ENCODE measurements around the gene CHRM4. TPM values are rescaled to one million over a fixed set of nuclear protein-coding genes. Genes with fewer than 3 reads are reported as not detected.

Gene CHRM4
- polyA plus RNA-seq, 3 donors, result 0.16 to 0.34 (median 0.28) TPM

DNA sequence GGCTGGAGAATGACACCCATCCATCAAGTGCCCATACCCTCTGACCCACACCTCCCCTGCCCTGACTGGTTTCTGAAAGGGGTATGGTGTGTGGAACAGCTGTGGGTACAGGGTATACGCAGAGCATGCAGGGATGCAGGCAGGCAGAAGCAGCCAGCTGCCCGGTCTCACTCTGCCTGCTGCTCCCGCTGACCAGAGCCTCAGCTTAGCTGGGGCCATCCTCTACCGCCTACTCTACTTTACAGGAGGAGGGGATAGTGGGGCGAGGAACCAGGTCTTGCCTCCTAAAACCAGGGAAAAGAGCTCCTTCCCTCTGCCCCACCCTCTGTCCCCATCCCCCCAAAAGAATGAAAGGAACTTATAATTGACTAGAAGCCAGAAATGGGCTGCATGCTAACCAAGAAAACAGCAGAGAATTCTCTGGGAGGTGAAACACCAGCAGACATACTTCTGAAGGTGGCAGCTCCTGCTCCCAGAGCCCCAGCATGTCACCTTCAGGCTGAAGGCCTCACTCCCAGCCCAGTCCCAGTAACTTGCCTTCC lies 13.0 kb upstream of the CHRM4 start:
- no peak for DNase-seq

DNA sequence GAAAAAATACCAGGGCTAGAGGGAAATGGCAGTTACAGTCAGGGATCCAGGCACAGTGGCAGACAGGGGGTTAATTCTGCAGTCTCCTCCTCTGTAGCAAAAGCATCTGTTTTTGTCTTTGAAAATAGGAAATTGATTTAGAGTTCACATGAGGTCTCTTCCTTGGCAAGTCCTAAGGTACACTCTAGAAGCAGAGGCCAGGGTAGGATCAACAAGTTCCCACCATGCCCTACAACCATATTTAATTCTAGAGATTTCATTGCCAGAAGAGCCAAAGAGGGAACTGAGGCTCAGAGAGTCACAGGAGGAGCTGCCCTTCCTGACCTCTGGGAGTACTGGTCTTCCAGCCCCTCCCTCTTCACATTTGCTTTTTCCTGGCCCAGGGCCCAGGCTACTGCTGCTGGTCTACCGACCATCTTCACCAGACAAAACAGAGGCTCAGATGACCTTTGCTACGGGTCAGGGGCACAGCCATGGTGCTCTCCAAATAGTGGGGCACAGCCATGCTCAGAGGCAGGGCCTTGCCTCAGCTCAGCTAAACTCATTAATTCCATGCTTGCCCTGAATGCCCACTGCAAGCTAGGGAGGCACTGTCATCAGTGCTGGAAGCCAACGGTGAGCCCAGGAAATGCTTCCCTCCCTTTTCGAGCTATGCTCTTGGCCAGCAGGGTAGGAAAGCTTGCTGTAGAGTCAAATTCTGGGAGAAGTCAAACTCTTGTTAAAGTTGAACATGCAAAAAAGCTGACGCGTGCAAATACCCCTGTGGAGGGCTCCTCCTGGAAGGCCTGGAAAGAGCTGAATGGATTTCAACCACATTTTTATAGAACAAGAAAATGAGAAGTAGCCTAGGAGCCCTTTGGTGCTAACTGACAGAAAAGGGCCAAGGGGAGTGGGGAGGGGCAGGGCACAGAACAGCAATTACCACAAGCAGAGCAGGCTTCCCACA lies 11.7 kb upstream of the CHRM4 start:
- no peak for DNase-seq

DNA sequence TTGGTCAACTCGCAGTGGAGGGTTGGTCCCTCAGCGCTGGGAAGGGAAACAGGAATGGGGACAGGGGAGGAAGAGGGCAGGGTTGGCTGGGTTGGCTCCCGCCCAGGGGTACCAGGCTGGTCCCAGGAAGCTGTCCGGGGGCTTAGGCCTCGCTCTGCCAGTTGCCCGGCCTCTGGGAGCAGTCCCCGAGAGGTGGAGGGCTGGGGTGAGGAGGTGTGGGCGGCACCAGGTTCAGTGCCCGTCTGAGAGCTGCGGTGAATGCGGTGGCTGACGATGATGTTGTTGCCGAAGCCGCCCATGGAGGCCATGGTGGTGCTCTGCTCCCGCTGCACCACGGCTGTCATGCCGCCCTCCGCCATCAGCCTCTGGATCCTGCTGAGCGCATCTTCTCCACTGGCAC lies 6.0 kb upstream of the CHRM4 start:
- no peak for DNase-seq

DNA sequence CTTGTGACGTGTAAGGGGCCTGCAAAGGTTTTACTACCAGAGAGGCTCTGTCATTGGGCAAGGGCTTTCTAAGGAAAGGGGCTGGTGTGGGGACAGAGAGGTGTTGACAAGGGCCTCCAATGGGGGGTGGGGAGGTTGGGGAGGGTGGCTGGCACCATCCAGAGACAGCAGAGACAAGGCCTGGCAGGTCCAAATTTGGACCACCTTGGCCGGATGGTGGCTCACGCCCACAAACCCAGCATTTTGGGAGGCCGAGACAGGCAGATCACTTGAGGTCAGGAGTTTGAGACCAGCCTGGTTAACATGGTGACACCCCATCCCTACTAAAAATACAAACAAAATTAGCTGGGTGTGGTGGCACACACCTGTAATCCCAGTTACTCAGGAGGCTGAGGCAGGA lies 2.2 kb upstream of the CHRM4 start:
- no peak for DNase-seq

DNA sequence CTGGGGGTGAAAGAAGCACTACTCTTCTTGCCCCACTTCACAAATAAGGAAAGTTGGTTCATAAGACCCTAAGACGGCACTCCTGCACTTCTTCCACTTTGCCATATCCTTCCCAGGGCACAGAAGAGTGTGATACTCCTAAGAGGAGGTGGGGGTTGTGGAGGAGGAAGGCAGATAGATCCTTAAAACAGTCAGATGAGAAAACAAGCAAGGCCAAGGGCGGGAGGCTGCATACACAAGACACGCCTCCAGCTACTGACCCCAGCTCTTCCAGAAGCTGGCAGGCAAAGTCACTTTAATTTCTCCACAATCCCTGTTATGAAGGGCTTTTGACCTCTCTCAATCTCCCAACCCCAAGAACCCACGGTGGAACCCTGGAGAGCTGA lies 1.6 kb upstream of the CHRM4 start:
- no peak for DNase-seq

DNA sequence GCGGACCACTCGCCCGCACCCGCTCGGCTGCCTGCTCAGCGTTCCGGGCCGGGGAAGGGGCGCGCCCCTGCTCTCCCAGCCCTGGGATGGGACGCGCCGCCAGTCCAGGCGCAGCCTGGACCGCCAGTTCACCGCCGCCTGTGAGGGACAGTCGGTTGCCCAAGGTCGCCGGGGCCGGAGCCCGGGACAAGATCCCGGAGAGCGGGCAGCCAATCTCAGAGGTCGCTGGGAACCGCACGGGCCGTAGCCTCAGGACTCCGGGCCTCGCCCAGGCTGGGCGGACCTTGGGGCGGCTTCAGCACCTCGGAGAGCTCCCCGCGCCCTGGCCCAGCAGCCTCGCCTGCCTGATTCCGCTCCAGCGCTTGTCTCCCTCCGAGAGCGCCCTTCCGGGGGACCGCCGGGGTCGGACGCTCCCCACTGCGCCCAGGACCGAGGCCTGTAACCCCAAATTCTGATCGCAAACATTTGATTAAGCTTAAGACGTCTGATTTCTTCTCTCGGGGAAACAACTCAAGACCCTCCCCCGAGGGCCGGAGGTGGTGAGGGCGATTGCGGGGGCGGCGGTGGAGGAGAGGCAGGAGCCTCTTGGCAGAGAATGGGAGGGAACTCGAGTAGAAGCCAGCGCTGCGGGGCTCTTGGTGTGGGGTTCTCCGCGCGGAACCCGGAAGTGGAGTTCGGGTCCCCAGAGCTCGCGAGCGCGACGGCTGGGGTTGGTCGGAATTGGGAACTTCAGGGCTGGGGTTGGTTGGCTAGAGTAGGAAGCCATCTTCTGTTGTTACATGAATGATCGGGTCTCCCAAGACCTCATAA lies 1.1 kb upstream of the CHRM4 start:
- peak; percentile 86 for DNase-seq

DNA sequence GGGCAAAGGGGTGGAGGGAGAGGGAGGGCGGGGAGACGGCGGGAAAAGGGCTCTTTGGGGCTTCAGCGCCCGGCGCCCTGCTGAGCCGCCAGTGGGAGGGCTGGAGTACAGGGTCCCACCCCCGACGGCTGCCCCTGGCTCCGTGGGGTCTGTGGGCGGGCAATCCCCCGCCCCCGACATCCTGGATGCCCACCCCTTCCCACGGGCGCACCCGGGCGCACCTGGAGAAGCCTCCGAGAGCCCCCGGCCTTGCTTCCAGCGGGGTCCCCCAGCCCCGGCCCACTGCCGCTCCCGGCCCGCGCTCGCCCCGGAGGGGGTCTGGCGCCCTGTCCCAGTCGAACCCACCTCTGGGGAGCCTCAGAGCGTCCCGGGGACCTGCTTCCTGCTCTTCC lies 394 bp downstream of the CHRM4 start:
- no peak for DNase-seq

DNA sequence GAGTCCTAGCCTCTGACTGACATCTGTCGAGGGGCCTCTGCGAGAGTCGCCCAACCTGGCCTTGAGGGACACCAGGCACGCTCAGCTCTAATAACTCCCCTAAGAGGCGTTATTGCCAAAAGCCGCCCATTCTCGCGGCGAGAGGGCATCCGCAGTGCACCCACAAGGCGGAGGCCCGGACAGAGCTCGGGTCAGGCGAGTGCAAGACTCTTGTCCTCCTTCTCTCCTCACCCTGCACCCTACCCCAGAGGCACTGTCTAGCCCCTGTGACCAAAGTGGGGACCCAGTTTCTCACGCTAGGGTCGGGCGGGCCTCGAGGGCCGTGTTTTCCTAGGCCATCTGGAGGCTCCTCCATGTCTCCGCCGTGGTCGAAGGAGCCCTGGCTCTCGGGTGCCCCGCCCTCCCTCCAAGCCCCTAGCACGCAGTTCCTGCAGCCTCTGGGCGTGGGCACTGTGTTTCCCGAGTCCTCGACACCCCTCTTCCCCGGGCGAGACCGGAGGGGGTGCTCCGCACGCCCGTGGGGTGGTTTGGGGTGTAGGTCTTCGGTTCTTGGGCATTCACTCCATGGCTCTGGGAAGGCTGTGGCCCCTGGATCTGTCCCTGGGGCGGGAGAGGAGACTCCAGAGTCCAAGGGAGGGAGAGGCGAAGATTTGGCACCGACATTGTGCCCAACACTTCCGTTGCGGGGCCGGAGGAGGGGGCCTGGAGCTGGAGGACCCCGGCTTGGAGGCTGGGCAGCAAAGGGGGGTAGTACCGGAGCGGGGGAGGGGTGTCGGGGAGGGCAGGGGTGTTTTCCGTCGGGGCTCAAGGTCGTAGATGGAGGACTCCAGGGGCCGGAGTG lies 1.0 kb downstream of the CHRM4 start:
- no peak for DNase-seq

GRCh38 chr11:46389450-46390330 lies 1.9 kb downstream of the CHRM4 start:
- DNase-seq, result no peak

DNA sequence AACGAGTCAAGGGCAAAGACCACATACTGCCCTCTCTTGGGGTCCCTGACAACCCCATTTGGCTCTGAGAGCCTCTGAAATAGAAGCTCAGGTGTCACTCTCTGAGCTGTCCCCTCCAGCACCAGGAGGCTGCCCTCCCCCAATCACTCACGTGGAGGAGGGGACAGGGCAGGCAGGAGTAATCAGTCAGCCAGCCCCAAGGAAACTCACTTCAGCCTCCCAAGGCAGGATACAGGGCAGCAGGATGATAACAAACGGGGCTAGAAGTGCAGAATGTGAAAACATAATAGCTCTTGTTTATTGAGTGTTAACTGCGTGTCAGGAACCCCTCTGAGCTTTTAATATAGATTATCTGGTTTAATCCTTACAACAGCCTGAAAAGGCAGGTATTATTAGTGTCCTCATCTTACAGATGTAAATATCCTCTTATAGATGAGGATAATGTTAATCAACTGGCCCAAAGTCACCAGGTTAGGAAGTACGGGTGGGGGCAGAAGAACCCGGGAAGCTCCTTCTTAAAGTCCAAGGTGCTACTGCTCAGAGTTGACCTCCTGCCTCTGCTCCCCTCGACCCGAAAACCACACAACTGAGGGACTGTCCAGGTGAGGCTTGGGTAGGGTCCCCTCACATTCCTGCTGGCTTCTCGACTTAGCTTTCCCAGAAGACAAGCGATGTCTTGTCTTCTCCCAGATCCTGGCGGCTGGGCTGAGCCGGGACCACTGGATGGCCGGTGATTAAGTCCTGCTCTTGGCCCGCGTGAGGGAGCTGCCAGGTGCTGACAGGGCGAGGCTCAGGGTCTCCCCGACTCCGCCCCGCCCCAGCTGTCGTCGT lies 2.7 kb downstream of the CHRM4 start:
- DNase-seq, result no peak

DNA sequence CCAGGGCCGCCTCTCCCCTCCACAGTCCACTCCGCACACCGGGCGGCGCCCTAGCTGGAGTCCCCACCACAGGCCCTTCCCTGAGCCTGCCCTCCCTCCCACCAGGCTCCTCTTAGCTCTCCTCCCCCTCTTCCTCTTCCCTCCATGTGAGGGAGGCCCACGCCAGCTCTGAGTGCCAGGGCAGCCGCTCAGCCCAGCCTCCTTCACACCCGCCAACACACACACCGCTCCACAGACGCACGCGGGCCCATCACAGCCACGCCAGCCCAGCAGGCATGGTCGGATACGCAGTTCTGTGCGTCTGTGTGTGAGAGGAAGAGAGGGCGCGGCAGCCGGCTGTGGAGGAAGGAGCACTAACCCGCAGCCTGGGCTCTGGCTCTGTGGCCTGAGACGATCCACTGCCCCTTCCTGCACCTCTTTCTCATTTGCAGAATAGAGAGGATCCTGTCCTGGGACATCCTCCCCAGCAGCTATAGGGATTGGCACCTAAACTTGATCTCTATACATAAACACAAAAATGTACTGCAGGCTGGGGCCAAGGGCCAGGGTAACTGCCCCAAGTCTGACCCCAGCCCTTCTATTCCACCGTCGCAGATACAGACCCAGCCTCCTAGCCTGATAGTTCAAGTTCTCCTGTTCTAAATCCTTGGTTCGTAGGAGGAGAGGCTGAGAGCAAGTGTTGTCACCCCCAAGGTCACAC lies 3.5 kb downstream of the CHRM4 start:
- DNase-seq, result no peak

- no peak for DNase-seq
These were observed 4.1 kb downstream of the CHRM4 start for GRCh38 chr11:46387456-46387855.

DNA sequence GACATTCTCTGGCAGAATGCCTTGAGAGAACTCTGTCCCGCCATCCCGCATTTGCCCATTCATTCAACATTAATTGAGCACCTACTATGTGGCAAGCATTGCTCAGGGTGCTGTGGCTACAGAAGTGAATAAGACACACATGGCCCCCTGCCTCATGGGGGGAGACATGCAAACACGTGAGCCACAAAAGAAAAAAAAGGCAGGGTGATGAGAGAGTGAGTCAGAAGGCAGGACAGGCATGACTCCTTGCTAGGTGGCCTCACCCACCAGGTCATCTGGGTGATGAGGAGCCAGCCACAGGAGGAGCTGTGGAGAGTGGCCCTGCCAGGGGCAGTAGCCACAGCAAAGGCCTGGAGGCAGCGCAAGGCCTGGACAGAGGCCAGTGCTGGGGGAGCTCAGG lies 4.9 kb downstream of the CHRM4 start:
- no peak for DNase-seq

GRCh38 chr11:46386005-46386578 lies 5.5 kb downstream of the CHRM4 start:
- DNase-seq, result no peak

DNA sequence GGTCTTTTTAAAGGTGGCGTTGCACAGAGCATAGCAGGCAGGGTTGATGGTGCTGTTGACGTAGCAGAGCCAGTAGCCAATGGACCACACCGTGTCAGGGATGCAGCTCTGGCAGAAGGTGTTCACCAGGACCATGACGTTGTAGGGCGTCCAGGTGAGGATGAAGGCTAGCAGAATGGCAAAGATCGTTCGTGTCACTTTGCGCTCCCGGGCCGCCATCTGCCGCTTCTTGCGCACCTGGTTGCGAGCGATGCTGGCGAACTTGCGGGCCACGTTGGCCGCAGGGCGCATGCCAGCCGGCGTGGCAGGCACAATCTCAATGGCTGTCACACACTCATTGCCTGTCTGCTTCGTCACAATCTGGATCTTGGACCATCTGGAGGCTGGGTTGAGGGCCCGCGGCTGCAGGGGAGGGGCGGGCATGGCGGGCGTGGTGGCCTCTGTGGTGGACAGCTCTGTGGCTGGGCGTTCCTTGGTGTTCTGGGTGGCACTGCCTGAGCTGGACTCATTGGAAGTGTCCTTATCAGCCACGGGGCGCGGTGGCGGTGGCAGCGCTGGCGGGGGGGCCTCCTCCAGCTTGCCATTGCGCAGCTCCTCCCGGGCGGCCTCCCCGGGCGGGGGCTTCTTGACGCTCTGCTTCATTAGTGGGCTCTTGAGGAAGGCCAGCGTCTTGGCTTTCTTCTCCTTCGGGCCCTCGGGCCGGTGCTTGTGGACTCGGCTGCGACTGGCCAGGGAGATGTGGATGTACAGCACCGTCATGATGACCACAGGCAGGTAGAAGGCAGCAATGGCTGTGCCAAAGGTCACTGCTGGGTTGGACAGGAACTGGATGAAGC lies 6.2 kb downstream of the CHRM4 start:
- DNase-seq, result no peak

GRCh38 chr11:46383974-46384701 lies 7.4 kb downstream of the CHRM4 start:
- no peak for DNase-seq

DNA sequence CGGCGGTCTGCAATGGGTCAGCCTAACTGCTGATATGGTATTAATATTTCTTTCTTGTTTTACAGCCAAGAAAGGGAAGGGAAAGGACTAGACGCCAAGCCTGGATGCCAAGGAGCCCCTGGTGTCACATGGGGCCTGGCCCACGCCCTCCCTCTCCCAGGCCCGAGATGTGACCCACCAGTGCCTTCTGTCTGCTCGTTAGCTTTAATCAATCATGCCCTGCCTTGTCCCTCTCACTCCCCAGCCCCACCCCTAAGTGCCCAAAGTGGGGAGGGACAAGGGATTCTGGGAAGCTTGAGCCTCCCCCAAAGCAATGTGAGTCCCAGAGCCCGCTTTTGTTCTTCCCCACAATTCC lies 8.2 kb downstream of the CHRM4 start:
- no peak for DNase-seq
